GM23248 (cell line): Measurements from ENCODE around the gene HOOK2. TPM values are rescaled to one million over a fixed set of nuclear protein-coding genes. Genes with fewer than 3 reads are reported as not detected.
"Not testable (repeated sequence)": the region's sequence is repeated elsewhere in the genome, so short reads cannot be mapped to it uniquely, and the experiment has no call there.

Experiments
- DNase-seq: peaks from one replicate; pipeline ENCODE4 v3.0.0-alpha.2; 2015
- H2AFZ ChIP-seq: fragments of 200-600 bp; sonication (generic); 2 replicates; pipeline ENCODE4 v1.6.1; 2016; ENCODE audit warnings: antibody characterized with exemption
- H3F3A ChIP-seq: fragments of 200-600 bp; sonication (generic); 2 replicates; pipeline ENCODE4 v1.6.1; 2016; ENCODE audit warnings: mild to moderate bottlenecking, antibody characterized with exemption, mixed run types; ENCODE audit not compliant: insufficient read depth
- H3K27ac ChIP-seq: fragments of 200-600 bp; sonication (generic); 2 replicates; pipeline ENCODE4 v1.5.1; 2016; ENCODE audit warnings: mild to moderate bottlenecking
- H3K27me3 ChIP-seq: fragments of 200-600 bp; sonication (generic); replicated peaks from 2 replicates; pipeline ENCODE4 v1.6.1; 2016; ENCODE audit warnings: mild to moderate bottlenecking; ENCODE audit not compliant: insufficient read depth
- H3K36me3 ChIP-seq: fragments of 200-600 bp; sonication (generic); 2 replicates; pipeline ENCODE4 v1.6.1; 2016; ENCODE audit warnings: low read depth, mild to moderate bottlenecking
- H3K4me1 ChIP-seq: fragments of 200-600 bp; sonication (generic); 2 replicates; pipeline ENCODE4 v1.6.1; 2016; ENCODE audit warnings: mild to moderate bottlenecking; ENCODE audit not compliant: insufficient read depth
- H3K4me2 ChIP-seq: fragments of 200-600 bp; sonication (generic); one replicate; pipeline ENCODE4 v1.6.1; 2016; ENCODE audit warnings: mild to moderate bottlenecking; ENCODE audit not compliant: unreplicated experiment
- H3K4me3 ChIP-seq: fragments of 200-600 bp; sonication (generic); 2 replicates; pipeline ENCODE4 v1.5.1; 2016; ENCODE audit warnings: mild to moderate bottlenecking
- H3K79me2 ChIP-seq: fragments of 200-600 bp; sonication (generic); 2 replicates; pipeline ENCODE4 v1.6.1; 2016; ENCODE audit warnings: mild to moderate bottlenecking; ENCODE audit not compliant: insufficient read depth
- H3K9ac ChIP-seq: fragments of 200-600 bp; sonication (generic); 2 replicates; pipeline ENCODE4 v1.6.1; 2016; ENCODE audit warnings: mild to moderate bottlenecking
- H3K9me2 ChIP-seq: fragments of 200-600 bp; sonication (generic); 2 replicates; pipeline ENCODE4 v1.6.1; 2016; ENCODE audit warnings: mixed run types, mild to moderate bottlenecking, moderate library complexity; ENCODE audit not compliant: insufficient read depth
- H3K9me3 ChIP-seq: fragments of 200-600 bp; sonication (generic); one replicate; pipeline ENCODE4 v1.6.1; 2017; ENCODE audit warnings: low read depth
- H4K20me1 ChIP-seq: fragments of 200-600 bp; sonication (generic); 2 replicates; pipeline ENCODE4 v1.6.0; 2016; ENCODE audit not compliant: insufficient read depth
- EZH2 ChIP-seq: fragments of 200-600 bp; sonication (generic); IDR thresholded peaks from 2 replicates; pipeline ENCODE4 v1.6.1; 2018; ENCODE audit warnings: antibody characterized with exemption, mild to moderate bottlenecking; ENCODE audit not compliant: insufficient read depth, poor library complexity, severe bottlenecking
- EZH2phosphoT487 ChIP-seq: fragments of 200-600 bp; sonication (generic); IDR thresholded peaks from 2 replicates; pipeline ENCODE4 v1.6.1; 2018; ENCODE audit warnings: antibody characterized with exemption, moderate library complexity, mild to moderate bottlenecking, low read depth; ENCODE audit not compliant: insufficient read depth
- WGBS, 2 experiments: methylation state at CpG; one replicate each; pipeline ENCODE4 v1.1.6; 2015 to 2017; ENCODE audit warnings: low lambda C conversion rate in 2 of 2, low coverage in 1 of 2; ENCODE audit errors: missing lambda C conversion rate in 2 of 2; 5-methylcytosine and 5-hydroxymethylcytosine counted together
- in situ Hi-C: fragments of 300-500 bp; cut with MboI; formaldehyde crosslinking; loops from 2 replicates; pipeline ENCODE4 v1.15.0; 2020
- polyA plus RNA-seq: library from polyadenylated mRNA; unstranded; fragments of >200 nt; fragmentation: Nextera tagmentation; extraction: Ambion mirVana; gene quantifications from 2 replicates; pipeline ENCODE4 v1.2.1, GENCODE V29; 2016
- total RNA-seq: library from RNA; depleted of rRNA; stranded (reverse); fragments of >200 nt; shearing (Covaris generic); gene quantifications from 2 replicates; pipeline ENCODE4 v1.2.3, GENCODE V29; 2014

The HOOK2 gene
- total and polyA plus RNA-seq, 2 experiments from 2014 or later: 11.8 to 17.1 TPM

GRCh38 chr19:12726988-12727316, 48.4 kb downstream of the HOOK2 start:
- Histone ChIP-seq H4K20me1 (no peaks in the 10 kb centered on the region; the same call in 1 of the 2 replicates), H3F3A (peaks cover 24% of the 10 kb centered on the region), H3K4me1 (peaks cover 6% of the 10 kb centered on the region; the same call in 1 of the 2 replicates), H2AFZ (no peak overlapping the region), H3K4me3 (no peak overlapping the region), H3K9me3 (no peaks in the 10 kb centered on the region), H3K9ac (no peak overlapping the region), H3K4me2 (no peak overlapping the region), H3K27ac (no peak overlapping the region), H3K36me3 (peaks cover 19% of the 10 kb centered on the region; the same call in 1 of the 2 replicates), H3K27me3 (no peaks in the 10 kb centered on the region), H3K79me2 (peaks cover 51% of the 10 kb centered on the region), H3K9me2 (no peaks in the 10 kb centered on the region)
- DNase-seq: no peak
- WGBS, 2 experiments: 73 to 83% methylated on average over 2 of the region's 2 CpGs
- TF ChIP-seq EZH2 (no peak), EZH2phosphoT487 (no peak)
- in situ Hi-C loops: no loop called here

GRCh38 chr19:12725612-12726011, 49.7 kb downstream of the HOOK2 start:
- H3K9me3 ChIP-seq, in situ Hi-C loops, H3K9me2 ChIP-seq, DNase-seq, H2AFZ ChIP-seq, H3K27ac ChIP-seq, H3K27me3 ChIP-seq, H4K20me1 ChIP-seq, H3K9ac ChIP-seq, H3K4me3 ChIP-seq, H3K4me1 ChIP-seq, H3K4me2 ChIP-seq: not testable (repeated sequence)
- WGBS, 2 experiments: 94 to 99% methylated on average over 8 to 10 of the region's 10 CpGs
- Histone ChIP-seq H3F3A (peaks cover 31% of the 10 kb centered on the region), H3K36me3 (peaks cover 12% of the 10 kb centered on the region; the same call in 1 of the 2 replicates), H3K79me2 (peaks cover 51% of the 10 kb centered on the region)

GRCh38 chr19:12723641-12724426, 51.5 kb downstream of the HOOK2 start, which contains the start of gene TNPO2:
Gene TNPO2, minus strand, starts transcription at chr19:12723932. Its CDS starts 2,955 bp downstream, at chr19:12720977.
- peak within 1 kb of the TSS; percentile 96 for H3K4me3 ChIP-seq
- TF ChIP-seq EZH2 (no peak), EZH2phosphoT487 (no peak)
- H2AFZ ChIP-seq: peak within 1 kb of the TSS; percentile 94
- no peaks in the 10 kb centered on the region for H3K9me3 ChIP-seq
- peak within 1 kb of the TSS; percentile 98 for H3K4me2 ChIP-seq
- H3K4me1 ChIP-seq: peaks cover 12% of the 10 kb centered on the region
- WGBS, 2 experiments: 5 to 7% methylated on average over 28 of the region's 28 CpGs
- peak within 1 kb of the TSS; percentile 95 for H3K9ac ChIP-seq
- DNase-seq: peak; percentile 73
- H3K27me3 ChIP-seq: no peaks in the 10 kb centered on the region
- peaks cover 36% of the 10 kb centered on the region for H3F3A ChIP-seq
- peak within 1 kb of the TSS; percentile 90 for H3K27ac ChIP-seq
- in situ Hi-C loops: no loop called here
- no peaks in the 10 kb centered on the region for H3K9me2 ChIP-seq
- peaks cover 55% of the 10 kb centered on the region for H3K79me2 ChIP-seq
- peaks cover 4% of the 10 kb centered on the region; the same call in 1 of the 2 replicates for H3K36me3 ChIP-seq
- no peaks in the 10 kb centered on the region for H4K20me1 ChIP-seq

- Histone ChIP-seq H3F3A (peaks cover 36% of the 10 kb centered on the region), H3K27me3 (no peaks in the 10 kb centered on the region), H2AFZ (peak overlapping the region; percentile 94), H3K4me3 (peak overlapping the region; percentile 96), H3K9ac (peak overlapping the region; percentile 95), H3K79me2 (peaks cover 60% of the 10 kb centered on the region), H3K9me3 (no peaks in the 10 kb centered on the region), H4K20me1 (no peaks in the 10 kb centered on the region), H3K9me2 (no peaks in the 10 kb centered on the region), H3K27ac (peak overlapping the region; percentile 90), H3K4me1 (peaks cover 16% of the 10 kb centered on the region), H3K36me3 (no peaks in the 10 kb centered on the region), H3K4me2 (peak overlapping the region; percentile 98)
- in situ Hi-C loops: no loop called here
- WGBS, 2 experiments: 1 to 3% methylated on average over 7 of the region's 7 CpGs
- TF ChIP-seq EZH2phosphoT487 (no peak), EZH2 (no peak)
- DNase-seq: peak; percentile 53
Observed at GRCh38 chr19:12723381-12723640, 52.0 kb downstream of the HOOK2 start.
